Thyroid gland (tissue), 4 donors: ENCODE data around the gene TSPAN9. TPM values are rescaled to one million over a fixed set of nuclear protein-coding genes. Genes with fewer than 3 reads are reported as not detected.
A peak's percentile ranks its signal among the peaks of the same experiment; 100 is the strongest.

Experiments used
- DNase-seq, 2 donors: peaks; one replicate each; pipeline ENCODE4 v3.0.0-alpha.2; 2019
- H3K27ac ChIP-seq, 3 donors: fragments of 200-600 bp; sonication (generic); 1 replicate in 2 of 3; 2 replicates in 1 of 3; pipeline ENCODE4 v1.5.1; 2016 to 2019; ENCODE audit warnings: mild to moderate bottlenecking in 1 of 3, moderate library complexity in 1 of 3
- H3K27me3 ChIP-seq: fragments of 200-600 bp; sonication (generic); one replicate; pipeline ENCODE4 v1.5.1; 2019
- H3K36me3 ChIP-seq, 2 donors: fragments of 200-600 bp; sonication (generic); one replicate each; pipeline ENCODE4 v1.5.1; 2016 to 2019
- H3K4me1 ChIP-seq, 2 donors: fragments of 200-600 bp; sonication (generic); one replicate each; pipeline ENCODE4 v1.5.1; 2017 to 2019
- H3K4me3 ChIP-seq, 3 donors: fragments of 200-600 bp; sonication (generic); replicated peaks in 1 of 3; 1 replicate in 2 of 3; 2 replicates in 1 of 3; pipeline ENCODE4 v1.5.1; 2016; ENCODE audit warnings: mild to moderate bottlenecking in 1 of 3
- H3K9me3 ChIP-seq: fragments of 200-600 bp; sonication (generic); one replicate; pipeline ENCODE4 v1.5.1; 2017
- POLR2A ChIP-seq, 2 donors: fragments of 450-650 bp; IDR thresholded peaks; one replicate each; pipeline ENCODE4 v1.6.1; 2017; ENCODE audit warnings: antibody characterized with exemption in 2 of 2, mild to moderate bottlenecking in 2 of 2, moderate library complexity in 1 of 2
- WGBS, 2 donors: methylation state at CpG; one replicate each; pipeline ENCODE4 v1.1.5; 2017; 5-methylcytosine and 5-hydroxymethylcytosine counted together
- intact Hi-C: fragments of 100-400 bp; cut with DNase I; formaldehyde crosslinking; loops from one replicate; pipeline ENCODE4 v1.15.1; 2023
- total RNA-seq, 4 donors: library from RNA; depleted of rRNA; stranded (reverse); fragments of >200 nt; gene quantifications; one replicate each; pipeline ENCODE4 v1.2.3, GENCODE V29; 2016
- TF ChIP-seq, protein P1 (sequence below), 6 experiments: fragments of 200-600 bp in 3 of 6; fragments of 450-650 bp in 3 of 6; sonication (generic) in 3 of 6; IDR thresholded peaks; one replicate each; pipeline ENCODE4 v1.5.1; 2016 to 2019; ENCODE audit warnings: antibody characterized with exemption in 6 of 6, mild to moderate bottlenecking in 2 of 6, inconsistent platforms in 1 of 6, moderate library complexity in 1 of 6

TSPAN9 gene
- total RNA-seq, 4 donors from 2014 or later = 26.9 to 47.5 (median 33.2) TPM

DNA sequence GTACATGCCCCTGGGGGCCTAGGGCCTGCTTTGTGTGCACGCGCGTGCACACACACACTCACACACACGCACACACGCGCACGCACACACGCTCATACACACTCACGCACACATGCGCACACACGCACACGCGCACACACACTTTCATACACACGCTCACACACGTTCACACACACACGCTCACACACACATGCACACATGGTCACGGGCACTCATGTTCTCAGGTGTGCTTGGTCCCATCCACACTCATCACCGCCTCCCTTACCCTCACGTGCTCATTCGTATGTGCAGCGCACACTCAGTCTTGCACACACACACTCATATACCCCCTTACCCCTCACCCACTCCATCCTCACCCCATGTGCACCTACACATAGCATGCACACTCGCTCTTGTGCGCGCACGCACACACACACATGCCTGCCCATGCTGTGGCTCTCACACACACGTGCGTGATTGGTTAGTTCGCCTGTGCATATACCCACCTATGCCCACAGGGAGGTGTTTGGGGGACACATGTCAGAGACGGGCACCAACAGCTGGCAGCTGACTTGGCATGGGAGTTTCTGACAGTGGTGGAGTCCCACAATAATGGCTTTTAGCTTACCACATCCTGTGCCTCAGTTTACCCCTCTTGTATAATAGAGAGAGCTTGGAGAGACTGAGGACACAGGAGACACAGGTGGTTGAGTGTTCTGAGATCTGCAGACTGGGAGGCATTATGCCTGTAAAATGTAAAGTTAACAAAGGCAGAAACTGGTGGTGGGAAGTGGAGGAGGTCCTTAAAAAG is 28.7 kb downstream of the TSPAN9 start:
- Histone ChIP-seq H3K36me3 (no peaks in the 10 kb centered on the region), H3K27ac (no peak overlapping the region), H3K9me3 (no peaks in the 10 kb centered on the region), H3K4me1 (peaks cover 0 to 44% of the 10 kb centered on the region in 2 donors), H3K27me3 (no peaks in the 10 kb centered on the region), H3K4me3 (no peak overlapping the region)
- no peak for TF ChIP-seq POLR2A (IDR thresholded peaks at IDR 0.05)
- TF ChIP-seq, protein P1, sequence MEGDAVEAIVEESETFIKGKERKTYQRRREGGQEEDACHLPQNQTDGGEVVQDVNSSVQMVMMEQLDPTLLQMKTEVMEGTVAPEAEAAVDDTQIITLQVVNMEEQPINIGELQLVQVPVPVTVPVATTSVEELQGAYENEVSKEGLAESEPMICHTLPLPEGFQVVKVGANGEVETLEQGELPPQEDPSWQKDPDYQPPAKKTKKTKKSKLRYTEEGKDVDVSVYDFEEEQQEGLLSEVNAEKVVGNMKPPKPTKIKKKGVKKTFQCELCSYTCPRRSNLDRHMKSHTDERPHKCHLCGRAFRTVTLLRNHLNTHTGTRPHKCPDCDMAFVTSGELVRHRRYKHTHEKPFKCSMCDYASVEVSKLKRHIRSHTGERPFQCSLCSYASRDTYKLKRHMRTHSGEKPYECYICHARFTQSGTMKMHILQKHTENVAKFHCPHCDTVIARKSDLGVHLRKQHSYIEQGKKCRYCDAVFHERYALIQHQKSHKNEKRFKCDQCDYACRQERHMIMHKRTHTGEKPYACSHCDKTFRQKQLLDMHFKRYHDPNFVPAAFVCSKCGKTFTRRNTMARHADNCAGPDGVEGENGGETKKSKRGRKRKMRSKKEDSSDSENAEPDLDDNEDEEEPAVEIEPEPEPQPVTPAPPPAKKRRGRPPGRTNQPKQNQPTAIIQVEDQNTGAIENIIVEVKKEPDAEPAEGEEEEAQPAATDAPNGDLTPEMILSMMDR (IDR thresholded peaks at IDR 0.05) = no peak
- WGBS, 2 donors = 90 to 91% methylated on average over 29 of the region's 29 CpGs
- intact Hi-C loops = no loop called here
- no peak for DNase-seq

DNA sequence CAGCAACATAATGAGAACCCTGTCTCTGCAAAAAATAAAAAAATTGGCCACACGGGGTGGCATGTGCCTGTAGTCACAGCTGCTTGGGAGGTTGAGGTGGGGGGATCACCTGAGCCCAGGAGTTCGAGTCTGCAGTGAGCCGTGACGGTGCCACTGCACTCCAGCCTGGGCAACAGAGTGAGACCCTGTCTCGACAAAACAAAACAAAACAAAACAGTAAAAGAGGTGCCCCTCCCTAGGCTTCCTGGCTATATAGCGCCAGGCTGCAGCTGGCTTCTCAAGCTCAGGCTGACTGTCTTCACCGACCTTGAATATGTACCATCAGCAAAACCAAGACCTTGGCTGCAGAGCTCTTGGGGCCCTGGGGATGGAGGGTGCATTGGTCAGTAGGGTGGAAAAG is 29.4 kb downstream of the TSPAN9 start:
- peak in 1 of 2 donors; percentile 24 for DNase-seq
- no peak overlapping the region for H3K4me3 ChIP-seq
- H3K27ac ChIP-seq = no peak overlapping the region
- 49 to 51% methylated on average over 7 of the region's 7 CpGs for WGBS, 2 donors
- H3K4me1 ChIP-seq = peaks cover 0 to 38% of the 10 kb centered on the region in 2 donors
- H3K36me3 ChIP-seq = no peaks in the 10 kb centered on the region
- intact Hi-C loops = no loop called here
- no peaks in the 10 kb centered on the region for H3K27me3 ChIP-seq
- no peaks in the 10 kb centered on the region for H3K9me3 ChIP-seq
- TF ChIP-seq POLR2A (IDR thresholded peaks at IDR 0.05) = no peak
- TF ChIP-seq, protein P1 (IDR thresholded peaks at IDR 0.05) = no peak

DNA sequence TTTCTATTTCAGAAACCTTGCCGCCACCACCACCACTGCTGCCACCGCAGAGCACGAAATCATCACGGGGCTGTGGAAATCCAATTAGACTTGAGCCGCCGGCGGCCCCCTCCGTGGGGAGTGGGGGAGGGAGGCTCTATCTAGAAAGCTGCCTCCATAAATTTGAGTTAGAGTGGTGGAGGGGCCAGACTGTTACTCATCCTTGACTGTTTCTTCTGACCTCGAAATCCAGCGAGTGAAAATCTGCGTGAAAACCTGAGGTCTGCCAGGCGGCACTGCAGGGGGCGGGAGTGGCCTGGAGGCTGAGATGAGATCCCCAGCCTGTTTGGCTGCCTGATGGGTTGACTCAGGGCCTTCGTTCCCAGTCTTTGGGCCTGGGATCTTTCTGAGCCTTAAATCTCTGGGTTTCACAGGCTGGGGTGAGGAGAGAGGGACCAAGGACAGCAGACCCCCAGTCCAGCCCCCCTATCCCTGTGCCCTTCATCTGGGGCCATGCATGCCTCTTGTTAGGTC is 29.9 kb downstream of the TSPAN9 start:
- no peaks in the 10 kb centered on the region for H3K27me3 ChIP-seq
- H3K9me3 ChIP-seq = no peaks in the 10 kb centered on the region
- DNase-seq = no peak
- no peaks in the 10 kb centered on the region for H3K36me3 ChIP-seq
- intact Hi-C loops = no loop called here
- 63 to 76% methylated on average over 14 of the region's 14 CpGs for WGBS, 2 donors
- H3K4me1 ChIP-seq = peaks cover 0 to 32% of the 10 kb centered on the region in 2 donors
- TF ChIP-seq, protein P1 (IDR thresholded peaks at IDR 0.05) = no peak
- no peak for TF ChIP-seq POLR2A (IDR thresholded peaks at IDR 0.05)
- H3K27ac ChIP-seq = no peak overlapping the region
- H3K4me3 ChIP-seq = no peak overlapping the region

DNA sequence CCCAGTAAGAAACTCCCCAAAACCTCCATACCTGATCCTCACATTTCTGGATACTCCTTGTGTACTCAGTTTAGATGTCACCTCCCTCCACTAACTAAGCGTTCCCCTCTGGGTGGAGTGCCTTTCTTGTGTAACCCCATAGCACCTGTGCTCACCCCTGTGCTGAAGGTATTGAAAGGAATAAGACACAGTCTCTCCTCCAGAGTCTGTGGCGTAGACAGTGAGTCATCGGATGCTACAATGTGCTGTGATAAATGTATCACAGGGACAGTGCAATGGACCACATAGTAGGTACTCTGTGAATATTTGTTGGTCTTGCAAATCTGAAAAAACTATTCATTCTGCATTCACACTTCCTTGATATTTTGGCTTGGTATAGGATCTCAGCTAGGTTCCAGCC is 30.8 kb downstream of the TSPAN9 start:
- H3K4me1 ChIP-seq = peaks cover 0 to 28% of the 10 kb centered on the region in 2 donors
- no peak overlapping the region for H3K4me3 ChIP-seq
- no peaks in the 10 kb centered on the region for H3K9me3 ChIP-seq
- TF ChIP-seq POLR2A (IDR thresholded peaks at IDR 0.05) = no peak
- TF ChIP-seq, protein P1 (IDR thresholded peaks at IDR 0.05) = no peak
- no peaks in the 10 kb centered on the region for H3K36me3 ChIP-seq
- H3K27ac ChIP-seq = no peak overlapping the region
- no peaks in the 10 kb centered on the region for H3K27me3 ChIP-seq
- DNase-seq = no peak
- WGBS, 2 donors = 93 to 96% methylated on average over 3 of the region's 3 CpGs
- intact Hi-C loops = no loop called here

DNA sequence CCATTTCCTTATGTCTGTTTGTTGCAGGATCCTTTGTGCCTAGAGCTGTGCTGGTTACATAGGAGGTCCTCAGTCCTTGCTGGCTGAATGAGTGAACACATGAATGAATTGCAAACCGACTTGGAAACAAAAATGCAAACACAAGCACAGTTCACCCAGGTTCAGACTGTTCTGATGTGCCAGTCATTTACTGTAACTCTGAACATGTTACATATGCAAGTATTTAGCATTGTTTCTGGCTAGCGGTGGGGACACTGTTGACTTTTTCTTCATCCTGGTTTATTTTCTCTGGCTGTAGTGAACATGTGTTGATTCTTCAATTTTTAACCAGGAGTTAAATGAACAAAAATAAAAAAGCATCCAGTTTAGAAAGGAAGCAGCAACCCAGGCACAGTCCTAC is 33.4 kb downstream of the TSPAN9 start:
- Histone ChIP-seq H3K4me1 (peaks cover 0 to 13% of the 10 kb centered on the region in 2 donors), H3K36me3 (no peaks in the 10 kb centered on the region), H3K4me3 (no peak overlapping the region), H3K27me3 (no peaks in the 10 kb centered on the region), H3K27ac (no peak overlapping the region), H3K9me3 (no peaks in the 10 kb centered on the region)
- no peak for DNase-seq
- WGBS, 2 donors = 69 to 71% methylated on average over 2 of the region's 2 CpGs
- TF ChIP-seq, protein P1 (IDR thresholded peaks at IDR 0.05) = no peak
- no peak for TF ChIP-seq POLR2A (IDR thresholded peaks at IDR 0.05)
- intact Hi-C loops = no loop called here
